ENCODE results near the gene UTP25. TPM values are rescaled to one million over a fixed set of nuclear protein-coding genes. Genes with fewer than 3 reads are reported as not detected.
A peak's percentile ranks its signal among the peaks of the same experiment; 100 is the strongest.

UTP25 gene
- total RNA-seq, 1 experiment from 2014 or later = 19.1 TPM

DNA sequence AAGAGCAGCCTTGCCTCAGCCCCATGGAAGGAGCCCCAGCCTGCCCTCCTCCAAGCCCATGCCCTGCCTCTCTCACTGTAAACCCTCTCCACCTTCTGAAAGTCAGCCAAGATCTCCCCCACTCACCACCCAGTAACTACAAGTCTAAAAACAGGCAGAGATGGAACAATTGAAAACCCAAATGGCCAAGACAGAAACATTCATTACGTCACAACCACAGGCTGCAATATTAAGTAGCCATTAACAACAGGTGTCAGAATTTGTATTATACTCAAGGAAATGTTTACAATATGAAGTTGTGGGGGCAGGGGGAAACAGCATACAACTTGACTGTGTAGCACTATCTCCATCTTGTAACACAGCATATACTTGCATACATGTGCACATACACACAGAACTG is 24.2 kb upstream of the UTP25 start:
- no peak for DNase-seq
- Mint-ChIP-seq H3K27ac (ENCODE audit: unreplicated experiment) (no peak overlapping the region), H3K36me3 (ENCODE audit: insufficient read depth, unreplicated experiment) (peaks cover 32% of the 10 kb centered on the region), H3K4me3 (ENCODE audit: low read depth, unreplicated experiment) (no peak overlapping the region), H3K27me3 (ENCODE audit: unreplicated experiment) (no peaks in the 10 kb centered on the region), H3K9me3 (ENCODE audit: low read depth, unreplicated experiment) (no peaks in the 10 kb centered on the region), H3K4me1 (ENCODE audit: low read depth, unreplicated experiment) (peaks cover 45% of the 10 kb centered on the region)
- CTCF ChIA-PET = no interaction called here
- intact Hi-C loops (cut with micrococcal nuclease; ENCODE audit: unreplicated experiment) = no loop called here
- BruUV-seq (replicated peaks) = no TSS peak
- TF ChIP-seq, protein P1, sequence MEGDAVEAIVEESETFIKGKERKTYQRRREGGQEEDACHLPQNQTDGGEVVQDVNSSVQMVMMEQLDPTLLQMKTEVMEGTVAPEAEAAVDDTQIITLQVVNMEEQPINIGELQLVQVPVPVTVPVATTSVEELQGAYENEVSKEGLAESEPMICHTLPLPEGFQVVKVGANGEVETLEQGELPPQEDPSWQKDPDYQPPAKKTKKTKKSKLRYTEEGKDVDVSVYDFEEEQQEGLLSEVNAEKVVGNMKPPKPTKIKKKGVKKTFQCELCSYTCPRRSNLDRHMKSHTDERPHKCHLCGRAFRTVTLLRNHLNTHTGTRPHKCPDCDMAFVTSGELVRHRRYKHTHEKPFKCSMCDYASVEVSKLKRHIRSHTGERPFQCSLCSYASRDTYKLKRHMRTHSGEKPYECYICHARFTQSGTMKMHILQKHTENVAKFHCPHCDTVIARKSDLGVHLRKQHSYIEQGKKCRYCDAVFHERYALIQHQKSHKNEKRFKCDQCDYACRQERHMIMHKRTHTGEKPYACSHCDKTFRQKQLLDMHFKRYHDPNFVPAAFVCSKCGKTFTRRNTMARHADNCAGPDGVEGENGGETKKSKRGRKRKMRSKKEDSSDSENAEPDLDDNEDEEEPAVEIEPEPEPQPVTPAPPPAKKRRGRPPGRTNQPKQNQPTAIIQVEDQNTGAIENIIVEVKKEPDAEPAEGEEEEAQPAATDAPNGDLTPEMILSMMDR (IDR thresholded peaks at IDR 0.05; ENCODE audit: unreplicated experiment) = no peak

GRCh38 chr1:209805341-209805781 is 22.4 kb upstream of the UTP25 start:
- CTCF ChIA-PET = interaction anchor here (0.6 to 1.8 kb wide), 7 partner anchors 10 to 1866 kb away, joined by 3 to 13 read pairs (median 4); partner anchors contain the start of gene C1orf74
- Mint-ChIP-seq H3K4me1 (ENCODE audit: low read depth, unreplicated experiment) (peaks cover 55% of the 10 kb centered on the region), H3K27ac (ENCODE audit: unreplicated experiment) (peak overlapping the region; percentile 90), H3K9me3 (ENCODE audit: low read depth, unreplicated experiment) (no peaks in the 10 kb centered on the region), H3K36me3 (ENCODE audit: insufficient read depth, unreplicated experiment) (peaks cover 27% of the 10 kb centered on the region), H3K27me3 (ENCODE audit: unreplicated experiment) (no peaks in the 10 kb centered on the region), H3K4me3 (ENCODE audit: low read depth, unreplicated experiment) (peak overlapping the region; percentile 95)
- DNase-seq = peak; percentile 44
- TF ChIP-seq, protein P1 (IDR thresholded peaks at IDR 0.05; ENCODE audit: unreplicated experiment) = no peak
- BruUV-seq (replicated peaks) = TSS peak; percentile 30
- intact Hi-C loops (cut with micrococcal nuclease; ENCODE audit: unreplicated experiment) = no loop called here

GRCh38 chr1:209805875-209806760 is 21.7 kb upstream of the UTP25 start, which contains the start of gene IRF6:
Gene IRF6, minus strand, starts transcription at chr1:209806142. Its CDS starts 4,729 bp downstream, at chr1:209801413.
- peak within 1 kb of the TSS; percentile 90 for H3K27ac Mint-ChIP-seq (ENCODE audit: unreplicated experiment)
- TF ChIP-seq, protein P1 (IDR thresholded peaks at IDR 0.05; ENCODE audit: unreplicated experiment) = no peak
- peaks cover 23% of the 10 kb centered on the region for H3K36me3 Mint-ChIP-seq (ENCODE audit: insufficient read depth, unreplicated experiment)
- H3K4me1 Mint-ChIP-seq (ENCODE audit: low read depth, unreplicated experiment) = peaks cover 55% of the 10 kb centered on the region
- H3K27me3 Mint-ChIP-seq (ENCODE audit: unreplicated experiment) = no peaks in the 10 kb centered on the region
- CTCF ChIA-PET = interaction anchor here (0.6 to 1.8 kb wide), 7 partner anchors 11 to 1867 kb away, joined by 3 to 13 read pairs (median 4); partner anchors contain the start of gene C1orf74
- no peaks in the 10 kb centered on the region for H3K9me3 Mint-ChIP-seq (ENCODE audit: low read depth, unreplicated experiment)
- intact Hi-C loops (cut with micrococcal nuclease; ENCODE audit: unreplicated experiment) = loop anchor here (2.0 kb wide), 1 partner anchor 17 kb away; no protein-coding TSS in a partner anchor
- TSS peak; percentile 94 for BruUV-seq (replicated peaks)
- peak within 1 kb of the TSS; percentile 95 for H3K4me3 Mint-ChIP-seq (ENCODE audit: low read depth, unreplicated experiment)
- DNase-seq = peak; percentile 98

- peaks cover 48% of the 10 kb centered on the region for H3K4me1 Mint-ChIP-seq (ENCODE audit: low read depth, unreplicated experiment)
- no TSS peak for BruUV-seq (replicated peaks)
- H3K27ac Mint-ChIP-seq (ENCODE audit: unreplicated experiment) = no peak overlapping the region
- H3K36me3 Mint-ChIP-seq (ENCODE audit: insufficient read depth, unreplicated experiment) = peaks cover 19% of the 10 kb centered on the region
- no peaks in the 10 kb centered on the region for H3K27me3 Mint-ChIP-seq (ENCODE audit: unreplicated experiment)
- no peak overlapping the region for H3K4me3 Mint-ChIP-seq (ENCODE audit: low read depth, unreplicated experiment)
- intact Hi-C loops (cut with micrococcal nuclease; ENCODE audit: unreplicated experiment) = loop anchor here (2.0 kb wide), 1 partner anchor 15 kb away; no protein-coding TSS in a partner anchor
- CTCF ChIA-PET = interaction anchor here (0.6 to 2.0 kb wide), 9 partner anchors 14 to 437 kb away, joined by 3 to 12 read pairs (median 5); partner anchors contain the start of gene UTP25
- TF ChIP-seq, protein P1 (IDR thresholded peaks at IDR 0.05; ENCODE audit: unreplicated experiment) = no peak
- H3K9me3 Mint-ChIP-seq (ENCODE audit: low read depth, unreplicated experiment) = no peaks in the 10 kb centered on the region
- DNase-seq = no peak
Observed at GRCh38 chr1:209807509-209807908, 20.3 kb upstream of the UTP25 start.
